GM19035 (cell line): ENCODE data around the gene HPS3.
A peak's percentile ranks its signal among the peaks of the same experiment; 100 is the strongest.
"Not testable (repeated sequence)": the region's sequence is repeated elsewhere in the genome, so short reads cannot be mapped to it uniquely, and the experiment has no call there.

Experiments used
- ATAC-seq: cut with Tn5 transposase; IDR thresholded peaks from one replicate; pipeline ENCODE4 v1.9.1; 2021; ENCODE audit not compliant: unreplicated experiment

HPS3 gene, protein sequence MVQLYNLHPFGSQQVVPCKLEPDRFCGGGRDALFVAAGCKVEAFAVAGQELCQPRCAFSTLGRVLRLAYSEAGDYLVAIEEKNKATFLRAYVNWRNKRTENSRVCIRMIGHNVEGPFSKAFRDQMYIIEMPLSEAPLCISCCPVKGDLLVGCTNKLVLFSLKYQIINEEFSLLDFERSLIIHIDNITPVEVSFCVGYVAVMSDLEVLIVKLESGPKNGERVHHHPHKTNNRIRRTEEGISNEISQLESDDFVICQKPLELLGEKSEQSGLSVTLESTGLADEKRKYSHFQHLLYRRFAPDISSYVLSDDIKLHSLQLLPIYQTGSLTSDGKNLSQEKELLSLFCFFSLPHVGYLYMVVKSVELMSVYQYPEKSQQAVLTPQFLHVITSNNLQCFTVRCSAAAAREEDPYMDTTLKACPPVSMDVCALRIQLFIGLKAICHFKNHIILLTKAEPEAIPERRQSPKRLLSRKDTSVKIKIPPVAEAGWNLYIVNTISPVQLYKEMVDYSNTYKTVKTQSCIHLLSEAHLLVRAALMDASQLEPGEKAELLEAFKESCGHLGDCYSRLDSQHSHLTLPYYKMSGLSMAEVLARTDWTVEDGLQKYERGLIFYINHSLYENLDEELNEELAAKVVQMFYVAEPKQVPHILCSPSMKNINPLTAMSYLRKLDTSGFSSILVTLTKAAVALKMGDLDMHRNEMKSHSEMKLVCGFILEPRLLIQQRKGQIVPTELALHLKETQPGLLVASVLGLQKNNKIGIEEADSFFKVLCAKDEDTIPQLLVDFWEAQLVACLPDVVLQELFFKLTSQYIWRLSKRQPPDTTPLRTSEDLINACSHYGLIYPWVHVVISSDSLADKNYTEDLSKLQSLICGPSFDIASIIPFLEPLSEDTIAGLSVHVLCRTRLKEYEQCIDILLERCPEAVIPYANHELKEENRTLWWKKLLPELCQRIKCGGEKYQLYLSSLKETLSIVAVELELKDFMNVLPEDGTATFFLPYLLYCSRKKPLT

DNA sequence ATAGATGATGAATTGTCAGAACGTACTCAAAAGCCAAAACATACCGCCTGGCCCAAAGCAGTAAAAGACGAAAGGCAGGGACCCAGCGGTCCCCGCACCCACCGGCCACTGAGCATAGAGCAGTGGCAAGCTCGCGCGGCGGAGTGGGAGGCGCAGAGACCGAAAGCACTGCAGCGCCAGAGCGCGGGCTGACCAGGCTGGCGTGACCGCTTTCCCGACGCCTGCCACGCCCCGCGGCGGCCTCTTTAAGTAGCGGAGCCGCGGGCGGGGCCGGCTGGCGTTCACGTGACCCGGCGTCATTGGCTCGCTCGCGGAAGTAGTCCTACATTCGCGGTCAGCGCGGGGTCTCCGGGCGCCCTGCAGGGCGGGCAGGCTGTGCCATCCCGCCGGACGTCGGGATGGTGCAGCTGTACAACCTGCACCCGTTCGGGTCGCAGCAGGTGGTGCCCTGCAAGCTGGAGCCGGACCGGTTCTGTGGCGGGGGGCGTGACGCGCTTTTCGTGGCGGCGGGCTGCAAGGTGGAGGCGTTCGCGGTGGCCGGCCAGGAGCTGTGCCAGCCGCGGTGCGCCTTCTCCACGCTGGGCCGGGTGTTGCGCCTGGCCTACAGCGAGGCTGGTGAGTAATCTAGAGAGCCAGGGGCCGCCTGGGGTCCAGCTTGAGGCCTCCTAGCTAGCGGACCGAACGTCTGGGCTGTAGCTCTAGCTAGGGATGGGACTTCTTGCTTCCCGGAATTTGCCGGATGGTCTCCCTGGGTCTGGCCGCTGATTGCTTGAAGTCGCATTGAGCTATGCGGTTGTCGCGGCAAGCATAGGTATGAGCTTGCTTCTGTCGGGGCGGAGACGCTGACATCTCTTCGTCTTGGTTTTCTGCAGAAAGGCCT is at the start of gene HPS3:
TSS of gene HPS3 (plus strand) at position 313 of the 880 bp plus-strand sequence. CDS start at position 399, 86 bp downstream.
- peak; percentile 94 for ATAC-seq

GRCh38 chr3:149080011-149080698 is 49.3 kb upstream of the HPS3 start:
- no peak for ATAC-seq

- ATAC-seq: no peak
These were observed 48.7 kb upstream of the HPS3 start for GRCh38 chr3:149080699-149081091.

GRCh38 chr3:149081772-149082171 is 47.7 kb upstream of the HPS3 start:
- ATAC-seq: no peak

DNA sequence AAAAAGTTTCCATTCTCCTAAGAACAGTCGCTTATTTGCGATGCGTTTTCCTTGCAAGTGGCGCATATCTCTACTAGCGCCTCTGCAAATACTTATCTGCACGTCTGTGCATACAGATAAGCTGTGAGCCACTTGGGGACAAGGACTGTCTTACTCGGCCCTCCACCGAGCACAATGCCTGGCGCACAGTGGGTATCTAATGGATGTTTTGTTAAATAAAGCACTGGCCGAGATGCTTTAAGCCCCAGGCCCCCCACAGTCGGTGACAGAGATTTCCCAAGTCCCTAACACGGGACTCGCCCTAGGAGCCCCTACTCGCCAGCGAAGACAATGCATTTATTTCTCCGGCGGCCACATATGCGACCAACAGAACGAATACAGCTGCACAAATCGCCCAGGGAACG is 43.6 kb upstream of the HPS3 start:
- ATAC-seq: peak; percentile 39

DNA sequence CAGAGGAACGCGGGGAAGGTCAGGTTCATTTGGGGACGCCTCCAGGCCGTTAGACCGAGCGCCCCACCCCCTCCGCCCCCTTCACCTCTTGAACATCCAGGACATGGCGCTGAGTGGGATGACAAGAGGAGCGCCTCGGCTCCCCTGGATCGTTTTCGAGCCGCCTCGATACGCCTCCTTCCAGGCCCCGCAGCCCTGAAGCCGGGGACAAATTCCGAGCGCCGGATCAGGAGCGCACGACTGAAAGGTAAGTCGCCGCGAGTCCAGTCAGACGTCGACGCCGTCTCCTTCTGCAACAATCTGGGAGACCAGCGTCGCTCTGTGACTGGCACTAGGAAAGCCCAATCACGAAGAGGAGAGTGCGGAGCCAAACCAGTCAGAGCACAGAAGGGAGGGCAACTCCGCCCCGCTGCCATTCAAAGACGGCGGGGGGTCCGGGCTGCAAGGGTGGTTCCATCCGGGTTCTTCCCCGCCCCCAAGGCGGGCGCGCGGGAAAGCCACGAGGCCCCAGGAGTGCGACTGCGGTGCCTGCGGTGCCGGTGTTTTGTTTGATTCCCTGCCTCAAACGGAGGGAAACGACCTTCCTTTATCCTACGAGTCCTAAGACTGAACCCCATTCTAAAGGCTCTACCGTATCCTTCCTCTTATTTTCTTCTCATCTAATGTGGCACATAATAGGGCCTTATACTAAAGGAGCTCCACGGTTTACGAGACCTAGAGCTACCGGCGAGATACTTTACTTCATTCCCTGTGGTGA is 43.0 kb upstream of the HPS3 start, which contains the start of gene HLTF:
TSS of gene HLTF (minus strand) at position 302 of the 757 bp plus-strand sequence. CDS start at position 105, 197 bp downstream.
- ATAC-seq: peak; percentile 99

- no peak for ATAC-seq
These were observed 42.2 kb upstream of the HPS3 start for GRCh38 chr3:149087208-149087607.

GRCh38 chr3:149089395-149089794 is 40.0 kb upstream of the HPS3 start:
- ATAC-seq: no peak

DNA sequence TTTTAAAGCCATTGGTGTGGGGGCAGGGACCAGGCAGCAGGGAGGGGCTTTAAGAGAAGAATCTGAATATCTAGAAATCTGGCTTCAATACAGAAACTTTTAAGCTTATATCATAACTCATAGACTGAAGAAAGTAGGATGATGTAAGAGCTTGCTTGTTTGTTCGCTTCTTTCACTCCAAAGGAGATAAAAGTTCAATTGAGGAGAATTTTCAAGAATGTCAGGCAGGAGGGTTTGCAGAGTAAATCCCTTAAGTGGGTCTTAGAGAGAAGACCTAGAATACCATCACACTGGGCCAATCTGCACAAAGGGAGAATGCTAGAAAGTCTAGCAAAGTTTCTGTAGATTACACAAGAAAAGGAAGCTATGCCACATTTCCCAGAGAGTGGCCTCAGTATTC is 39.0 kb upstream of the HPS3 start:
- no peak for ATAC-seq

- ATAC-seq: no peak
These were observed 38.5 kb upstream of the HPS3 start for GRCh38 chr3:149090907-149091306.

- ATAC-seq: no peak
These were observed 37.5 kb upstream of the HPS3 start for GRCh38 chr3:149091983-149092382.

DNA sequence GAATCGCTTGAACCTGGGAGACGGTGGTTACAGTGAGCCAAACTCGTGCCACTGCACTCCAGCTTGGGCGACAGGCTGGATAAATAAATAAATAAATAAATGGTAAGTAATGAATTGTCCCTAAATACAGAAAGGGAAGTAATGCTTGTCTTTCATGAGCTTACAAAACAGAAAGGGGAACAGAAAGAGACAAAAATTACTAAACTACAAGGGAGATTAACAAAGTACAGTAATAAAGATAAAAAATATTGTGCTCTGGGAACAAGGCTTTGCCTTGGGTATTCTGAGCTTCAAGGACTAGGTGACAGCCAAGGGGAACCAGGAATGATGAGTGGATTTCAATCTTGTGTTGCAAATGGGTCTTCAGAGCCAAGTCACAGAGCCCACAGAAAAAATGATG is 34.0 kb upstream of the HPS3 start:
- ATAC-seq: peak; percentile 82

DNA sequence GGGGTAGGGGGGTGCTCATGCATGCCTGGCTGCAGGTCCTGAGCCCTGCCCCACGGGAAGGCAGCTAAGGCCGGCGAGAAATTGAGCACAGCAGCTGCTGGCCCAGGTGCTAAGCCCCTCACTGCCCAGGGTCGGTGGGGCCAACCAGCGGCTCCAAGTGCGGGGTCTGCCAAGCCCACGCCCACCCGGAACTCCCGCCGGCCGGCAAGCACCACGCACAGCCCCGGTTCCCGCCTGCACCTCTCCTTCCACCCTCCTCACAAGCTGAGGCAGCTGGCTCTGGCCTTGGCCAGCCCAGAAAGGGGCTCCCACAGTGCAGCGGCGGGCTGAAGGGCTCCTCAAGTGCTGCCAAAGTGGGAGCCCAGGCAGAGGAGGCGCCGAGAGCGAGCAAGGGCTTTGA is 31.5 kb upstream of the HPS3 start:
- not testable (repeated sequence) for ATAC-seq

DNA sequence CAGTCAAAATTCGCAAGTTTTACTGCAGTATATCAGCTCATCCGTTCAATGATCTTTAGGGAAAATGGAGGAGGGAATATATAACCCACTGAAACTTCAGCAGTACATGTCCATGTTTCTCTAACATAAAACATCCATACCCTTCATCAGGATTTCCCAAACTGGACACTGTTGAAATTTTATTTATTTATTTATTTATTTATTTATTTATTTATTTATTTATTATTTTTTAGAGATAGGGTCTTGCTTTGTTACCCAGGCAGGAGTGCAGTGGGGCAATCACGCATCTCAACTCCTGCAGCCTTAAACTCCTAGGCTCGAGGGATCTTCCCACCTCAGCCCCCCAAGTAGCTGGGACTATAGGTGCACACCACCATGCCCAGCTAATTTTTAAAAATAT is 28.3 kb upstream of the HPS3 start:
- no peak for ATAC-seq

DNA sequence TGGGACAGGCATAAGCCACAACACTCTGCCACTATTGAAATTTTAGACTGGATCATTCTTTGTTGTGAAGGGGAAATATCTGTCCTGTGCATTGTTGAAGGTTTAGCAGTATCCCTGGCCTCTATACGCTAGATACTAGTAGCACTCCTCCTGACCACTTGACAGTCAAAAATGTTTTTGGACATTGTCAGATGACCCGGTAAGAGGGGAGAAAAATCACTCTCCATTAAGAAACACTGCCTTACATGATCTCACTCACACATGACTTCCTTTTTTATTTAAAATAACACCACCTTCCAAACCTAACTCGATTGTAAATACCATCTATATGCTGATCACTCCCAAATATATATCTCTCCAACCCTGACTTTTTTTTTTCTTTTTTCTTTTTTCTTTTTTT is 27.8 kb upstream of the HPS3 start:
- no peak for ATAC-seq

- no peak for ATAC-seq
These were observed 25.0 kb upstream of the HPS3 start for GRCh38 chr3:149104484-149104883.

DNA sequence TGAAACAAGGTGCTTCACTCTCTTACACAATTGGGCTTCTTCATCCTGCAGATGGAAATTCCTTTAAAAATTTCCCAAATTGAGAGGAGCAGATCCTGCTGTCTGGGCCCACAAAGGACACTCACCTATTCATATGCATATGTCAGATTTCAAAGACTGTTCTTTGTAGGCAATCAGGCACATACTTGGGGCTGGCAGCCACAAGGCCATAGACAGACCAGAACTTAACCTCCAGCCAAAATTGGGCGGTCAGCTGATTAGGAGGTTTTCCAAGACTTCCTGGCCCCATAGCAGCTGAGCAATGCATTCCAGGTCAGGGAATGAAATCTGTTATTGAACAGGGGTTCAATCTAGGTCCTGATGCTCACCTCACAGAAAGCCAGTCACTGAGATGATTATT is 15.0 kb upstream of the HPS3 start:
- no peak for ATAC-seq

DNA sequence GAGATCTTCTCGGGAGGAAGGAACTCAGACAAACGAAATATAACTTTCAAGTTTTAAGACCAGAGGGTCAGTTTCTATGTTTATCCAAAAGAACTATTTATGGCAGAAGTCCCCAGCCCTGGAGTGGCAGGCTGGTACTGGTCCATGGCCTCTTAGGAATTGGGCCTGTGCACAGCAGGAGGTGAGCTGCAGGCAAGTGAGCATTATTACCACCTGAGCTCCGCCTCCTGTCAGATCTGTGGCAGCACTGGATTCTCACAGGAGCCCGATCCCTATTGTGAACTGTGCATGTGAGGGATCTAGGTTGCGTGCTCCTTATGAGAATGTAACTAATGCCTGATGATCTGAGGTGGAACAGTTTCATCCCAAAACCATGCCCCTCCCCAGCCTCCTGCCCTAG is 14.3 kb upstream of the HPS3 start:
- no peak for ATAC-seq

DNA sequence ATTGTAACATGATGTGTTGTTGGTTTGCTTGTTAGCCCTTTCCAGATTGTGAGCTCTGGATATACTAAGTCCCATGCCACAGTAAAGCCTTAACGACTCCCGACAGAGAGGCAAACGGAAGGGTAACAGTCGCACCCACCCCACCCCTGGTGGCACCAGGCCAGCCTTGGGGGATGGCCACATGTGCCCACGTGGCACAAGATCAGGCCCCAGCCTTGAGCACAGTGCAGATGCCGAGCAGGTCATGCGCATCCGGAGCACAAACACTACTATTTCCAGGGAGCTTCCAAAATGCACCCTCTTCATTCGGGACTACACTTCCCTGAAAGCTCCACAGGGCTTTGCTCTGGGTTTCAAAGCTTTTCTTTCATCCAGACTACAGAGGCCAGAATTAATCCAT is 10.7 kb upstream of the HPS3 start:
- ATAC-seq: no peak
